Keratinocyte (primary cell): ENCODE measurements around the gene PLPP4. TPM values are rescaled to one million over a fixed set of nuclear protein-coding genes. Genes with fewer than 3 reads are reported as not detected.
A peak's percentile ranks its signal among the peaks of the same experiment; 100 is the strongest.

Experiments used
- DNase-seq: peaks from one replicate; pipeline ENCODE4 v3.0.0-alpha.2; 2011; ENCODE audit warnings: low read depth, missing footprints, low spot score
- FAIRE-seq: peaks from 2 replicates; lab custom pipeline; 2011; peaks lifted over from hg19 to GRCh38; lab: Jason Lieb, UNC
- H2AFZ ChIP-seq: 2 replicates; pipeline ENCODE4 v1.6.0; 2012; ENCODE audit warnings: low read length, control low read depth, inconsistent platforms; ENCODE audit not compliant: control insufficient read depth
- H3K27ac ChIP-seq: 2 replicates; pipeline ENCODE4 v1.5.1; 2011; ENCODE audit warnings: low read length; ENCODE audit not compliant: control insufficient read depth, insufficient read depth
- H3K27me3 ChIP-seq: 3 replicates; pipeline ENCODE4 v1.6.0; 2011; ENCODE audit warnings: low read length; ENCODE audit not compliant: control insufficient read depth, insufficient read depth; ENCODE audit errors: extremely low read depth
- H3K36me3 ChIP-seq, 2 experiments: 2 replicates in 1 of 2; 3 replicates in 1 of 2; pipeline ENCODE4 v1.5.1; 2011; ENCODE audit warnings: low read length in 2 of 2, mild to moderate bottlenecking in 1 of 2; ENCODE audit not compliant: control insufficient read depth in 2 of 2, insufficient read depth in 2 of 2; ENCODE audit errors: extremely low read depth in 1 of 2
- H3K4me1 ChIP-seq: 3 replicates; pipeline ENCODE4 v1.5.1; 2011; ENCODE audit warnings: low read length; ENCODE audit not compliant: control insufficient read depth, insufficient read depth; ENCODE audit errors: extremely low read depth
- H3K4me2 ChIP-seq: 3 replicates; pipeline ENCODE4 v1.6.0; 2011; ENCODE audit warnings: low read depth, low read length; ENCODE audit not compliant: control insufficient read depth, insufficient read depth; ENCODE audit errors: extremely low read depth
- H3K4me3 ChIP-seq, 3 experiments: fragments of 200-600 bp in 1 of 3; sonication (generic) in 1 of 3; 2 replicates in 2 of 3; 3 replicates in 1 of 3; pipeline ENCODE4 v1.5.1; 2011 to 2016; ENCODE audit warnings: low read length in 3 of 3, mild to moderate bottlenecking in 3 of 3, control low read depth in 2 of 3, inconsistent platforms in 1 of 3, low read depth in 1 of 3, mixed read lengths in 1 of 3, mixed run types in 1 of 3, moderate library complexity in 1 of 3; ENCODE audit not compliant: control insufficient read depth in 2 of 3, insufficient read depth in 2 of 3; ENCODE audit errors: extremely low read depth in 1 of 3
- H3K79me2 ChIP-seq: 2 replicates; pipeline ENCODE4 v1.6.0; 2012; ENCODE audit warnings: low read length; ENCODE audit not compliant: control insufficient read depth, insufficient read depth
- H3K9ac ChIP-seq: 3 replicates; pipeline ENCODE4 v1.6.0; 2011; ENCODE audit warnings: low read length; ENCODE audit not compliant: control insufficient read depth, insufficient read depth; ENCODE audit errors: extremely low read depth
- H3K9me1 ChIP-seq: 3 replicates; pipeline ENCODE4 v1.6.0; 2011; ENCODE audit warnings: low read length; ENCODE audit not compliant: control insufficient read depth, insufficient read depth; ENCODE audit errors: extremely low read depth
- H3K9me3 ChIP-seq: 2 replicates; pipeline ENCODE4 v1.5.1; 2012; ENCODE audit warnings: low read depth, low read length; ENCODE audit not compliant: control insufficient read depth
- H4K20me1 ChIP-seq: 3 replicates; pipeline ENCODE4 v1.6.0; 2011; ENCODE audit warnings: low read length; ENCODE audit not compliant: control insufficient read depth, insufficient read depth; ENCODE audit errors: extremely low read depth
- EZH2 ChIP-seq: IDR thresholded peaks from one replicate; pipeline ENCODE4 v1.6.1; 2012; ENCODE audit warnings: inconsistent platforms, mild to moderate bottlenecking, low read length, moderate library complexity
- dilution Hi-C: fragments of 300-500 bp; cut with MboI; formaldehyde crosslinking; loops from one replicate; pipeline ENCODE4 v1.7.0; 2020; ENCODE audit warnings: low sequenced_read_pairs; ENCODE audit not compliant: extremely low pct_ligation_motif_present
- polyA plus RNA-seq, 5 experiments: library from polyadenylated mRNA; depleted of rRNA in 3 of 5; stranded (reverse) in 3 of 5; stranded (forward) in 1 of 5; unstranded in 1 of 5; fragments of >200 nt; gene quantifications; 1 replicate in 1 of 5; 2 replicates in 3 of 5; 3 replicates in 1 of 5; pipeline versions ENCODE4 v1.2.1 to v1.2.3, GENCODE V29; 2011 to 2012; ENCODE audit warnings: missing spikeins in 2 of 5, low read depth in 1 of 5, low replicate concordance in 1 of 5
- TF ChIP-seq, protein P1 (sequence below), 3 experiments: IDR thresholded peaks in 1 of 3; conservative IDR thresholded peaks in 1 of 3; optimal IDR thresholded peaks in 1 of 3; 2 replicates in 2 of 3; 3 replicates in 1 of 3; pipeline versions ENCODE3 to v1.5.1; 2011; ENCODE audit warnings: low read length in 3 of 3, mild to moderate bottlenecking in 3 of 3, moderate library complexity in 2 of 3, control low read depth in 1 of 3, inconsistent platforms in 1 of 3; ENCODE audit not compliant: insufficient read depth in 2 of 3; ENCODE audit errors: extremely low read depth in 1 of 3

PLPP4 gene
- polyA plus RNA-seq, 1 donor (not counting 4 experiments of a cell fraction or from before 2014, with no cell fraction given), result 0.76 TPM

DNA sequence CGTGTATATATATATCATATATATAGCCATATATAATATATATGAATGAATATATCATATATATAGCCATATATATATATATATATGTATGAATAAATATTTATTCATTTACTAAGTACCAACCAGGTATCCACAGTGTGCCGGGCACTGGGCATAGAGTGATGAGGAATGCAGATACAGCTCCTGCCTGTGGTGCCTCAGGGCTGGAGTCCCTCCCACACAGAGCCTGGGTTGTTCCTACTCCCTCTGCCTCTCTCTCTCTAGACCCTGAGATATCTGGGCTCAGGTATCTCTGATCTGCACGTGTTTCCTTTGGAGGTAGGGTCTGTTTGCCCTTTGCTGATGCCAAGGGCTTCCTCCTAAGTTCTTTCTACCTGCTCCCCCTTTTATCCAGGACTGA, 1.4 kb upstream of the PLPP4 start:
- Histone ChIP-seq H3K4me3 (no peak overlapping the region), H4K20me1 (no peaks in the 10 kb centered on the region), H3K9me1 (no peaks in the 10 kb centered on the region), H3K4me2 (no peak overlapping the region), H3K9me3 (no peaks in the 10 kb centered on the region), H3K79me2 (no peaks in the 10 kb centered on the region), H3K4me1 (peaks cover 3% of the 10 kb centered on the region), H3K36me3 (no peaks in the 10 kb centered on the region), H3K27ac (no peak overlapping the region), H3K27me3 (peaks cover 48% of the 10 kb centered on the region), H2AFZ (no peak overlapping the region), H3K9ac (no peak overlapping the region)
- DNase-seq, result no peak
- TF ChIP-seq, protein P1, sequence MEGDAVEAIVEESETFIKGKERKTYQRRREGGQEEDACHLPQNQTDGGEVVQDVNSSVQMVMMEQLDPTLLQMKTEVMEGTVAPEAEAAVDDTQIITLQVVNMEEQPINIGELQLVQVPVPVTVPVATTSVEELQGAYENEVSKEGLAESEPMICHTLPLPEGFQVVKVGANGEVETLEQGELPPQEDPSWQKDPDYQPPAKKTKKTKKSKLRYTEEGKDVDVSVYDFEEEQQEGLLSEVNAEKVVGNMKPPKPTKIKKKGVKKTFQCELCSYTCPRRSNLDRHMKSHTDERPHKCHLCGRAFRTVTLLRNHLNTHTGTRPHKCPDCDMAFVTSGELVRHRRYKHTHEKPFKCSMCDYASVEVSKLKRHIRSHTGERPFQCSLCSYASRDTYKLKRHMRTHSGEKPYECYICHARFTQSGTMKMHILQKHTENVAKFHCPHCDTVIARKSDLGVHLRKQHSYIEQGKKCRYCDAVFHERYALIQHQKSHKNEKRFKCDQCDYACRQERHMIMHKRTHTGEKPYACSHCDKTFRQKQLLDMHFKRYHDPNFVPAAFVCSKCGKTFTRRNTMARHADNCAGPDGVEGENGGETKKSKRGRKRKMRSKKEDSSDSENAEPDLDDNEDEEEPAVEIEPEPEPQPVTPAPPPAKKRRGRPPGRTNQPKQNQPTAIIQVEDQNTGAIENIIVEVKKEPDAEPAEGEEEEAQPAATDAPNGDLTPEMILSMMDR (optimal IDR thresholded peaks at IDR 0.05 in 1 of 3, IDR thresholded peaks at IDR 0.05 in 1 of 3, conservative IDR thresholded peaks at IDR 0.05 in 1 of 3; ENCODE audit: extremely low read depth in 1 of 3, insufficient read depth in 2 of 3, low read length in 3 of 3), result no peak
- no peak for TF ChIP-seq EZH2
- FAIRE-seq, result no peak
- dilution Hi-C loops, result no loop called here

DNA sequence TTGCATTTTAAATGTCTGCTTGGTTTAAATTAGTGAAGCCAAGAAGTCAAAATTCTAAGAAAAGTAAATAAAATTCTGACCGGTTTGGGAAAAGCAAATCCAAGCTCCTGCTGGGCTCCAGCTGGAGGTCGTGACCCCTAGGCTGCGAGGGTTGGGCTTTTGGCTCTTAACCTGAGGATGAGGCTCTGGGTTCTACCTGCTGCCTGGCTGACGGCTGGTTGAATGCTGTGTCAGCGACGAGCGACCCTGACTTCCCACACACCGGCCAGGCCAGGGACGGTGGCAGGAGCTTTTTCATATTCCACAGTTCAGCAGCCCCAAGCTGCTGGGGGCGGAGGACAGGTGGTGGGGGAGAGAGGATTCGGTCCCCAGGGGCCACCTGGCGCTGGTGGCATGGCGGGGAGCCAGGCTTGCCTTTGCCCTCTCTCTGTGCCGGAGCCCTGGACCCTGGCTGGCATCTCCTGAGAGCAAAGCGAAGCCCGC, 843 bp upstream of the PLPP4 start:
- Histone ChIP-seq H3K27me3 (peaks cover 48% of the 10 kb centered on the region), H3K9me3 (no peaks in the 10 kb centered on the region), H3K79me2 (no peaks in the 10 kb centered on the region), H3K4me2 (peak overlapping the region; percentile 68), H4K20me1 (no peaks in the 10 kb centered on the region), H2AFZ (no peak overlapping the region), H3K9ac (no peak overlapping the region), H3K9me1 (no peaks in the 10 kb centered on the region), H3K36me3 (no peaks in the 10 kb centered on the region), H3K27ac (no peak overlapping the region), H3K4me1 (peaks cover 4% of the 10 kb centered on the region), H3K4me3 (peak overlapping the region in 2 of 3 experiments; percentile 28 to 41)
- FAIRE-seq (no peak), DNase-seq (no peak)
- no peak for TF ChIP-seq EZH2
- TF ChIP-seq, protein P1 (optimal IDR thresholded peaks at IDR 0.05 in 1 of 3, IDR thresholded peaks at IDR 0.05 in 1 of 3, conservative IDR thresholded peaks at IDR 0.05 in 1 of 3; ENCODE audit: extremely low read depth in 1 of 3, insufficient read depth in 2 of 3, low read length in 3 of 3), result no peak
- dilution Hi-C loops, result no loop called here
